Thoracic aorta (tissue), 2 donors: ENCODE data around the gene NKAIN1. TPM values are rescaled to one million over a fixed set of nuclear protein-coding genes. Genes with fewer than 3 reads are reported as not detected.

Source experiments
- ATAC-seq: fragments of 150-250 bp; one replicate; pipeline ENCODE4 v1.8.0; 2017; ENCODE audit warnings: low read depth; ENCODE audit not compliant: insufficient number of reproducible peaks, low FRiP score
- DNase-seq: peaks from one replicate; pipeline ENCODE4 v3.0.0-alpha.2; 2020; ENCODE audit warnings: low spot score
- H3K27ac ChIP-seq, 2 donors: fragments of 200-600 bp; sonication (generic); 1 replicate in 1 of 2; 2 replicates in 1 of 2; pipeline ENCODE4 v1.5.1; 2016; ENCODE audit warnings: mild to moderate bottlenecking in 2 of 2, moderate library complexity in 2 of 2
- H3K27me3 ChIP-seq: fragments of 200-600 bp; sonication (generic); replicated peaks from 2 replicates; pipeline ENCODE4 v1.6.0; 2016; ENCODE audit warnings: mild to moderate bottlenecking; ENCODE audit not compliant: insufficient read depth
- H3K36me3 ChIP-seq: fragments of 200-600 bp; sonication (generic); one replicate; pipeline ENCODE4 v1.5.1; 2016
- H3K4me1 ChIP-seq, 2 donors: fragments of 200-600 bp; sonication (generic); 1 replicate in 1 of 2; 2 replicates in 1 of 2; pipeline versions ENCODE4 v1.5.1 to v1.6.0; 2016; ENCODE audit warnings: low read depth in 2 of 2, mild to moderate bottlenecking in 1 of 2; ENCODE audit not compliant: control insufficient read depth in 1 of 2
- H3K4me3 ChIP-seq: fragments of 200-600 bp; sonication (generic); 2 replicates; pipeline ENCODE4 v1.5.1; 2016; ENCODE audit warnings: mild to moderate bottlenecking
- H3K9me3 ChIP-seq: fragments of 200-600 bp; sonication (generic); 2 replicates; pipeline ENCODE4 v1.5.1; 2016
- CTCF ChIP-seq: fragments of 200-600 bp; sonication (generic); IDR thresholded peaks from one replicate; pipeline ENCODE4 v1.5.1; 2019; ENCODE audit warnings: antibody characterized with exemption
- total RNA-seq, 2 donors: library from RNA; depleted of rRNA; stranded (reverse); fragments of >200 nt; gene quantifications; one replicate each; pipeline versions ENCODE4 v1.1.0 to v1.2.3, GENCODE V29; 2016

NKAIN1 gene
- total RNA-seq, 2 donors from 2014 or later = not detected

DNA sequence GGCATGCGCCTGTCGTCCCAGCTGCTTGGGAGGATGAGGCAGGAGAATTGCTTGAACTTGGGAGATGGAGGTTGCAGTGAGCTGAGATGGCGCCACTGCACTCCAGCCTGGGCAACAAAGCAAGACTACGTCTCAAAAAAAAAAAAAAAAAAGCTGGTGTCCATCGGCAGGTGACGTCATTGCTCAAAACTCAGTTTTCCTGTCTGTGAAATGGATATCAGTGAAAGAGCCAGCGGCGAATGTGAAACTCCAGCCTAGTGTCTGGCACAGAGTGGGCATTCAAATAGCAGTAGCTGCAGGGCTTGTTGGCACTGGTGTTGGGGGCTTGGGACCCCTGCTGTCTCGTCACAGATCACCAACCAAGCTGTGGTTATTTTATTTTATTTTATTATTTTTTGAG is 75.8 kb downstream of the NKAIN1 start:
- Histone ChIP-seq H3K9me3 (no peaks in the 10 kb centered on the region), H3K27me3 (no peaks in the 10 kb centered on the region), H3K4me3 (no peak overlapping the region), H3K4me1 (no peaks in the 10 kb centered on the region), H3K36me3 (no peaks in the 10 kb centered on the region), H3K27ac (no peak overlapping the region)
- no peak for DNase-seq
- TF ChIP-seq CTCF = no peak
- ATAC-seq = no peak

- Histone ChIP-seq H3K9me3 (no peaks in the 10 kb centered on the region), H3K27me3 (no peaks in the 10 kb centered on the region), H3K4me3 (no peak overlapping the region), H3K27ac (no peak overlapping the region), H3K4me1 (no peaks in the 10 kb centered on the region), H3K36me3 (no peaks in the 10 kb centered on the region)
- no peak for TF ChIP-seq CTCF
- DNase-seq (no peak), ATAC-seq (no peak)
Observed at GRCh38 chr1:31161571-31161970, 78.1 kb downstream of the NKAIN1 start.

- no peak for DNase-seq
- no peak for TF ChIP-seq CTCF
- peaks cover 6 to 10% of the 10 kb centered on the region in 2 donors for H3K4me1 ChIP-seq
- H3K4me3 ChIP-seq = no peak overlapping the region
- no peaks in the 10 kb centered on the region for H3K9me3 ChIP-seq
- no peaks in the 10 kb centered on the region for H3K36me3 ChIP-seq
- ATAC-seq = no peak
- H3K27me3 ChIP-seq = no peaks in the 10 kb centered on the region
- H3K27ac ChIP-seq = no peak overlapping the region
Observed at GRCh38 chr1:31159869-31160611, 79.6 kb downstream of the NKAIN1 start.

DNA sequence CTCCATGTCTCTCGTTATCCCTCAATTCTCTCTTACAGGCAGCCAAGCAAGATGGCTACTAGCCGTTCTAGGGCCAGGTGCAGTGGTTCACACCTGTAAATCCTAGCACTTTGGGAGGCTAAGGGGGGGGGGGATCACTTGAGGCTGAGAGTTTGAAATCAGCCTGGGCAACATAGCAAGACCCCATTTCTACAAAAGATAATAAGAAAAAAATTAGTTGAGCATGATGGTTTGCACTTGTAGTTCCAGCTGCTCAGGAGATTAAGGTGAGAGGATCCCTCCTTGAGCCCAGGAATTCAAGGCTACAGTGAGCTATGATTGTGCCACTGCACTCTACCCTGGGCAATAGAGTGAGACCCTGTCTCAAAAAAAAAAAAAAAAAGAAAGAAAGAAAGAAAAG is 80.4 kb downstream of the NKAIN1 start:
- Histone ChIP-seq H3K9me3 (no peaks in the 10 kb centered on the region), H3K27ac (no peak overlapping the region), H3K27me3 (no peaks in the 10 kb centered on the region), H3K4me1 (peaks cover 6 to 12% of the 10 kb centered on the region in 2 donors), H3K36me3 (no peaks in the 10 kb centered on the region), H3K4me3 (no peak overlapping the region)
- DNase-seq = no peak
- ATAC-seq = no peak
- no peak for TF ChIP-seq CTCF

GRCh38 chr1:31155216-31155806 is 84.4 kb downstream of the NKAIN1 start:
- peaks cover 6 to 14% of the 10 kb centered on the region in 2 donors for H3K4me1 ChIP-seq
- no peaks in the 10 kb centered on the region for H3K27me3 ChIP-seq
- H3K9me3 ChIP-seq = no peaks in the 10 kb centered on the region
- H3K27ac ChIP-seq = peak overlapping the region; percentile 71 to 73
- DNase-seq = no peak
- peak overlapping the region; percentile 92 for H3K4me3 ChIP-seq
- peak; percentile 31 for TF ChIP-seq CTCF
- ATAC-seq = peak; percentile 24
- no peaks in the 10 kb centered on the region for H3K36me3 ChIP-seq
